ENCODE results near the gene KLRG1. TPM values are rescaled to one million over a fixed set of nuclear protein-coding genes. Genes with fewer than 3 reads are reported as not detected.

KLRG1 gene
- total RNA-seq, 1 donor from 2014 or later = 1.6 TPM

GRCh38 chr12:8987163-8987562 lies 2.2 kb upstream of the KLRG1 start:
- no peak for DNase-seq

DNA sequence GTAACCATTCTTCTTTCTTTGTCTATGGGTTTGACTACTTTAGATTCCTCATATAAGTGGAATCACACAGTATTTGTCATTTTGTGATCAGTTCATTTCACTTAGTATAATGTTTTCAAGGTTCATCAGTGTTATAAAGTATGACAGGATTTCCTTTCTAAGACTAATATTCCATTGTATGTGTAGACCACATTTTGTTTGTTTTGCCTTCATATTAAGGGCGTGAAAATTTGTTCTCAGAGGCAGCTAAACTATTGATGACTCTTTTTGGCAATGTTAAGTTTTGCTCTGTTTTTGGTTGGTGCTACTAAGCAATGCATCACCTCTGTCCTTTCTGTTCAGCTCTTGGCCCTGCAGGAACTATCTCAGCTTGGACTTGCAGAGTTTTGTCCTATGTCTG lies 1.7 kb upstream of the KLRG1 start:
- DNase-seq = no peak

DNA sequence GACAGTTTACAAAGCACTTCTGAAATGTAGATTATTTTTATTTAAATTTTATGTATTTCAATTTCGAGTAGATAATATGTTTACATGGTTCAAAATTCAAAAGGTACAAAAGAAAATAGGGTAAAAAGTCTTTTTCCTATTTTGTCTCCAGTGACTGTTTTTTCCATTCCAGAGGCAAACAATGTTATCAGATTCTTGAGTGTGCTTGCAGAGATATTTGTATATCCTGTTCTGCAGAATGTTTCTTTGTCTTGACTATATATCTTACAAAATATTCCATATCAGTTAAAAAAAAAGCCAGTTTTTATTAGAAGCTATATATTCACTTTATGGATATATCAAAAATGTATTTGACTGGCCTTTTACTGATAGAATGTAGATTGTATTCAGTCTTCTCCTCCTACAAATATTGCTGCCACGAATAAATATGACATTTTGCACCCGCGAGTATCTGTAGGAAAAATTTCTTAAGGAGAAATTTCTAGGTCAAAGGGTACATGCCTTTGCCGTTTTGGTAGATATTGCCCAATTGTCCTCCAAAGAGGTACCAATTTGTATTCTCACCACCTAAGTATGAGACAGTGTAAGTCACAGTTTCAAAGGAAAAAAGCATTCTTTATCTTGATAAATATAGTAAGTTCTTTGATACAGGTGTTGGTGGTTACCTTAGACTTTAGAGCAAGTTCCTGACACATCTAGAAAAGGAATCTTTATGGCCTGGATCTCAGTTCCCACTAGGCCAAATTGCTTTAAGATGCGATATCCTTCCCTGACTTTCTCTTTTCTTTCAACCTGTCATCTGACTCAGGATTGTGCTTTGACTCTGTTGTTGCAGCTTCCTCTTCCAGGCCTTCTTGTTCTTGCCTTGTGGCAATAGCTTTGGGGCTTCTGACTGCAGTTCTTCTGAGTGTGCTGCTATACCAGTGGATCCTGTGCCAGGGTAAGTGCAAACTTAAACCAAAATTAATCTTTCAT lies 2.3 kb downstream of the KLRG1 start:
- DNase-seq = no peak

DNA sequence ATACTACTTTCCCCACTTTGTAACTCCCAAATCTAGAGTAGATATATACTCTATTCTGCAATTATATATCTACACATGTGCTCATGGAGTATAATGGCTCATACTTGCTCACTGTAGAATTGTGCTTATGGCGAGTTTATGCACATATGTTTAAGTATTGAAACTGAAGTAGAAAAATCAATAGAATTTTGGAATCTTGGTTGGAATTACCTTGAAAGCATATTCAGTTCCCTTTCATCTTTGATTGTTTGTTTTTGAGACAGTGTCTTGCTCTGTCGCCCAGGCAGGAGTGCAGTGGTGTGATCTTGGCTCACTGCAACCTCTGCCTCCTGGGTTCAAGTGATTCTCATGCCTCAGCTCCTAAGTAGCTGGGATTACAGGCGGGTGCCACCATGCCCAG lies 4.5 kb downstream of the KLRG1 start:
- no peak for DNase-seq

GRCh38 chr12:8995021-8995775 lies 5.9 kb downstream of the KLRG1 start:
- no peak for DNase-seq

DNA sequence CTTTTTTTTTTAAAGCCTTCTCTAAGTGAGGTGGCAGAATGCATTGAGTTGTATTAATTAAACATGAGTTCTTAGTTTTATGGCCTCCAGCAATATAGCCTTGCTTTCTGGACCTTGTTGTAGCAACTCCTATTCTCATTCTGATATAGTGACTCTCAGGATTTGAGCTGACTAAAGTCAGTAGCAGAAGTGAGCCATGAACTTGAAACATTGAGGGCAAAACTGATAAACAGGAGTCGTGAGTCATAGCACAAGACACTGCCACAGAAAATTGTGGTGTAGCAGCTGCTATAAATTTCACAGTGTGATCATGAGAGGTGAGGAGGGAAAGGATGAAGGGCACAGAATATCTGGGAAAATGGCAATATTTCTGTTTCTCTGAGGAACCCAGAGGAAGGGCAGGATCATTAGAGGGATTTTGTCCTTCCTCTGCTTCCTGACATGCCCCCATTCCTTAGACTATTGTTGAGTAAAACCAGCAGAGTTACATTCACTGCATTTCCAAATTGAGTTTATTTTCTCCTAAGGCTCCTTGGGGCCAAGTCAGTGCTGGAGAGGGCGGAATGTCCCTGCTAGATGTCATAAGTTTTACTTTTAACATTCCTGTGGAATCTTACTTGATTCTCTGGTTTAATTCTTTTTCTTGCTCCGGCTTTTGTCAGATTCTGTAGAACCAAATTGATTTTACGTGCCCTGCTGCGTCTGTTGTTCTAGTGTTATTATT lies 7.5 kb downstream of the KLRG1 start:
- DNase-seq = no peak

DNA sequence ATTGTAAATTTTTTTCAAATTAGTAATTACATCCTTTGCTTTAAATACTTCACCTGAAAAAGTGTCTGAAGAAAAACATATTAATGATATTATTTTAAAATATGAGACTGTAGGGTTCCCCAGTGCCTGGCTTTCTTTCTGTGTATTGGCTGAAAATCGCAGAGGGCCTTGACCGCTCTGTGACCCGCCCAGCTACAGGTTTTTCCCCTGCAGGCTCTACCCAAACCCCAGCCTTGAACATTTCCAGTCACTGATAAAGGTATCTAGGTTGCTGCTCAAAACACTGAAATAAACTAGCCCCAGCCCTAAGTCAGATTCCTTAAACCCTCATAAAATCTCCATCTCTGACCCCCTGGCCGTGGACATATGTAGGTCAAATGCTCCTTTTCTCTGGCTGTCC lies 11.9 kb downstream of the KLRG1 start:
- no peak for DNase-seq

DNA sequence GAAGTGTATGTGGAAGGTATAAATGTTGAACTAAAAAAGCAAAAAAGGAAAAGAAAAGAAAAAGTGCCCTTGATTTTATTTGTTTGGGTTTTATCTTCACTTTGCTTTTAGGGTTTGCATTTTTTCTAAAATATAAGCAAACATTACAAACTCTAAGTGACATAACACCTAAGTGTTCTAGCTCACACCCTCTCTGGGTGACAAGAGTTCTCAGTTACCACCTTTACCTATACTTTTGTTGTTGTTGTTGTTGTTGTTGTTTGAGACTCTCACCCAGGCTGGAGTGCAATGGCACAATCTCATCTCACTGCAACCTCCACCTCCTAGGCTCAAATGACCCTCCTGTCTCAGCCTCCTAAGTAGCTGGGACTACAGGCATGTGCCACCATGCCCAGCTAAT lies 13.0 kb downstream of the KLRG1 start:
- no peak for DNase-seq

GRCh38 chr12:9022592-9022991 lies 33.2 kb downstream of the KLRG1 start:
- DNase-seq = no peak

DNA sequence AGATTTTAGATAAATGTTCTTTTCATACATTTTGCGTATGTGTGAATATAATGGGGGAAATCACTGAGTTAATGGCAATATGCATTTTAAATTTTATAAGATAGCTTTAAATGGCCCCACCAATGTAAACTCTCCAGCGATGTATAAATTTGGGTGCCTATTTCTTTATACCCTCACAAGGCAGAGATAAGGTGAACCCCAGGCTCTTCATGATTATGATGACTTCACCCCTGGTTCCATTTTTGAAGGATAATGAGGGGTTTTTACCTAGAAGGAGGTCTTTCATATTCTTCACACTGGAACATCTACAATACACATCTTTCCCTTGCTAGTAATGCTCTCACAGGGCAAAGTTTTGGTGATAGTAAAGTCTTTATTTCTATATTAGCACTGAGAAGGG lies 35.2 kb downstream of the KLRG1 start:
- DNase-seq = no peak

DNA sequence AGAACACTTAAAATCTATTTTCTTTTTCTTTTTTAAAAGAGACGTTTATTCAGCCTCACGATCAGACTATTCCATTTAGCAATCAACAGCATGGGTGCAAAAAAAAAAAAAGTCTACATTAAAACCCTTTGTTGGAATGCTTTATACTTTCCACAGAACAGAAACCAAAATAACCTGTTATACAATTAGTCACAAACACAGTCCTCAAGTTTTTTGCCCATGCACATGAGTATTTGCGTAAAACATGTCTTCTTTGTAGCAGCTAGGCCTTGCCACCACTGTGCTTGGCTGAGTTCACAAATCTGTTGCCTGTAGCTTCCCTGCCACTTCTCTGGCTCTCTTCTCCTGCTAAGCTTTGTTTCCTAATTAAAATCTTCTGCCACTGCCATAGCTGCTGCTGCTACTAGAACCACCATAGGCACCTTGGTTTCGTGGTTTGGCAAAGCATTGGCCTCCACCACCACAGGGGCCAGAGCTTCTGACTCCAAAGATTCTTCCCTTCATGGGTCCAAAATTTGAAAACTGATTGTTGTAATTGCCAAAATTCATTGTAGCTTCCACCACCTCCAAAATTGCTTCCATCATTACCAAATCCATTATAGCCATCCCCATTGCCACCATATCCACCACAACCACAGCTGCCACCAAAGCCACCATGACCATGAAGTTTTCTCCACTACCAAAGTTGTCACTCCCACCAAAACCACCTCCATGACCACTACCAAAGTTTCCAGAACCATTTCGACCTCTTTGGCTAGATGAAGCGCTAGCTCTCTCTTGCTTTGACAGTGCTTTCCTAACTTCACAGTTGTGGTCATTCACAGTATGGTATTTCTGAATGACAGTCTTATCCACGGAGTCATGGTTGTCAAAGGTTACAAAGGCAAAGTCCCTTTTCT lies 38.1 kb downstream of the KLRG1 start:
- DNase-seq = no peak

DNA sequence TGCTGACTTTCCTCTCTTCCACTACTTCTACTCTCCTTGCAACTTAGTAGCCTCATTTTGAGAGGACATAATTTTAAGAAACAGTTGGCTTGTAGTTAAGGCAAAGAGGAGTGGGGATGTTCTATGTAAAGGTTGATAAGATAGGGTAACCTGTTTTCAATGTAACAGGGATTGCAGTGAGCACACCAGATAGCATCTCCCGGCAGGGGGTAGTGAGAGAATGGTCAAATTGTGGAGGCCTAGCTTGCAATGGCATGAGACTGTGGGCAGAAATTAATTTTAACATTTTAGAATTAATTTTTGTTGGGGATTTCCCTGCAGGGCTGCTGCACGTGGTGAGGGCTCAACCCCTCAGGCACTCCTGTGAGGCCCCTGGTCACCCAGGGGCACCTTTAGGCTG lies 41.4 kb downstream of the KLRG1 start:
- no peak for DNase-seq

DNA sequence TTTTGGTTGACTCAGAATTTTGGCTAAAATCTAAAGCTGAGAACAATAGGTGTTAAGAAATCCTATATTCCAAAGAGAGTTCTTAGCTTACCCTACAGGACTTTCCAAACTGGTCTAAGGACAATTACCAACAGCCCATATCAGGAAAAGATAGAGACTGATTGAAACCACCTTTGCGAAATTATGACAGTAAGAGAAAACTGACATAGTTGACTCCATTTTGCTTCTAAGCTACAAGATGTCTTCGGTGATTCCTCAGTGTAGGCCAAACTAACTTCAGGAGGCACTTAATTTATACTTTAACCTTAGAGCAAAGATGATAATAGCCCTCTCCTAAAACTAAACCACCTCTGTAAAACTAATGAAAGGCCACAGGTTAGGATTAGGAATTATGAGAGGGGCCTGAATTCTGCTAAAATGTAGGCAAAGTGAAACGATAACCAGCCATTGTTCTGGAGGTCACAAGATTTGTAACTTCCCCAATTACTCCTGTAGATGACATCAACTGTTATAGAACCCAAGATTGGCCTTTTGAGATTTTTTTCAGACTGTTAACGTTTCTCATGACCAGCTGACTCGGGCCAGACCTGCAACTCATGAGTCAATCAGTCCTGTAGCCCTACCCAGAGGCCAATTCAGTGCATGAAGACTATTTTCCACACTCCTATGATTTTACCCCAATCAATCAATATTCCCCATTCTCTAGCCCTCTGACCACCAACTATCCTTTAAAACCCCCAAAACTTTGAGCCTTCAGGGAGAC lies 43.0 kb downstream of the KLRG1 start:
- DNase-seq = no peak

DNA sequence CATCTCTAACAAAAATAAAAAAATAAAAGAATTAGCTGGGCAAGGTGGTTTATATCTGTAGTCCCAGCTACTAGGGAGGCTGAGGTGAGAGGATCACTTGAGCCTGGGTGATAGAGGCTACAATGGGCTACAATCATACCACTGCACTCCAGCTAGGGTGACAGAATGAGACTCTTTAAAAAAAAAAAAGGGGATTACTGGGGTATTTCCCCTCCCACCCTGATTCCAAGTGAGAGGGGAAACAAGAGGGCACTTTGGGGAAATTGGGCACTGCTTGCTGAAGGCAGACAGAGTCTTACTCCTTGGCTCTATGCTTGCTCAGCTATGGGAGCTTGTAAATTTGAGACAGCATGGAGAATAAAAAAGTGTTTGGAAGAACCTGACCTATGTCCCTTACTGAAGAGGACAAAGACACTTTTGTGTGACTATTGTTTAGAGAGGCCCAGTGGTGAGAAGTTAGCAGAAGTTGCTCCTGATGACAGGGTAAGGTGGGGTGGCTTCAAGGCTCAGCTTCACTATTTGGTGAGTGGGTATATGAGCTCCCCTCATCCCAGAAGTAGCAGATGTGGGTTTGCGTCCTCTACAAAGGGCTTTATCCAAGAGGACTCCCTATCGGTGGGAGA lies 44.0 kb downstream of the KLRG1 start:
- DNase-seq = no peak

DNA sequence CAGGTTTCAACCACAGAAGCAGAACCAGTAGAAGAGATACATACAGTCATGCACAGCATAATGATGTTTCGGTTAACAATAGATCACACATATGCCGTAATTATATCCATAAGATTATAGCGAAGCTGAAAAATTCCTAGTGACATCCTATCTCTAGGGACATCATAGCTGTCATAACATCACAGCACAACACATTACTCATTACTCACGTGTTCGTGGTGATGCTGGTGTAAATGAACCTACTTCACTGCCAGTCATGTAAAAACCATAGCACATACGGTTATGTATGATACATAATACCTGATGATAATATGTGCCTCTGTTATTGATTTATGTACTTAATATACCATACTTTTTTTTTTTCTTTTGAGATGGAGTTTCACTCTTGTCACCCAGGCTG lies 44.7 kb downstream of the KLRG1 start:
- no peak for DNase-seq

DNA sequence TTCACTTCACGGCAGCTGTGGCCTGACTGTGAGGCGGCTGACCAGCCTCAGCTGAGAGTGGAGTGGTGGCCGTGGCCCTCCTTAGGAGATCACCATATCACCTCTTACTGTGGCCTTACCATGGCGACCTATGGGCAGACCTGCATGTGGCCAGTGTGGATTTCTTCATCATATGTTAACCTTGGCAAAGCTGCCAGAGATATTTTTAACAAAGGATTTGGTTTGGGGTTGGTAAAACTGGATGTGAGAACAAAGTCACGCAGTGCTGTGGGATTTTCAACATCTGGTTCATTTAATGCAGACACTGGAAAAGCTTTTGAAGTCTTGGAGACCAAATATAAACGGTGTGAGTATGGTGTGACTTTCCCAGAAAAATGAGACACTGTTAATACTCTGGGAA lies 46.9 kb downstream of the KLRG1 start:
- DNase-seq = no peak

GRCh38 chr12:9037431-9037830 lies 48.1 kb downstream of the KLRG1 start:
- DNase-seq = no peak

DNA sequence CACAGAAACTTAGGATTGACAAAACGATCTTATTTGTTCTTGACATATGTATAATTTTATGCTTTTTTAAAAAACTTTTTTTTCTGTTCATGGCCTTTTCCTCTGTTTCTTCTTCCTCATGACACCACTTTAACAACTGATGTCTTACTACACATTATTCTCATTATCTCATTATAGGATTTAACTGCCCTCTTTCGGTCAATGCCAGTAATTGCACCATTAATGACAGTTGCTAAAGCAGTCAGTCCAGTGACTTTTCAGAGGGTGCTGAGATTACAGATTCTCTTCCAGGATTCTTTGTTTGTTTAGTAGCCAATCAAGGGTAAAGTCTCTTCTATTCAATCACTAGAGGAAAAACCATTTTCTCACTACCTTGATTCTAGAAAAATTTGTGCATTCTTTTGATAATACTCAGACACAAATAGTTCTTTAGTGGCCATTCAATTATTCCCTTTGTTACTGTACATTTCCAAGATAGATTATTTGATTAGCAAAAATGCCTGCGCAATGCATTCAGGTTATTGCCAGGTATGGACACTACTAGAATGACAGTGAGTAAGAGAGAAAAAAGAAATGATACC lies 50.1 kb downstream of the KLRG1 start:
- peak; percentile 26 for DNase-seq

DNA sequence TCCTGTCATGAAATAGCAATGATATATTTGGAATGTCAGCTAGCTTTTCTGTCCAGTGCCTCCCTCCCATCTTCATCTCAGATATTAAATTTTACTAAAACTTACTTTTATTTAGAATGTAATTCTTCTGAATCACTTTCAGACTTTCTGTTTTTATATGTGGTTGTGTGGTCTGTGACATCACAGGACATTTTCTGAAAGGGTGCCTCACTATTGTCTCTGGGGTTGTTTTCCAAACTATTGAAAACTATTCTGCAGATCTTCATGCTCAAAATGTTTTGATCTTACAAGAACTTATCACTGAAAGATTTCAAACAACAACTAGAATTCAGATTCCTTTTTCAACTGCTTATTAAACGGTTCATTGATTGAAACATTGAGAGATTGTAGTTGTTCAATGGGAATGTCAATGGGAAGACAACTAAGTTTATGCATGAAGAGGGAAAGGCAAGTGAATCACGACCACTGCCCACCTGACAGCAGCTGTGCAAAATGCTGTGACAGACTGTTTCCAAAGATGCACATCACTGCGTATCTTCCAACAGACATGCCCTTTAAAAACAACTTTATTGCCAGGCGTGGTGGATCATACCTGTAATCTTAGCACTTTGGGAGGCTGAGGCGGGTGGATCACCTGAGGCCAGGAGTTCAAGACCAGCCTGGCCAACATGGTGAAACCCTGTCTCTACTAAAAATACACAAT lies 51.3 kb downstream of the KLRG1 start:
- DNase-seq = no peak
